Esophagus mucosa (tissue), 1 donor: Measurements from ENCODE around the gene SCGB1D4. TPM values are rescaled to one million over a fixed set of nuclear protein-coding genes. Genes with fewer than 3 reads are reported as not detected.
"Not testable (repeated sequence)": the region's sequence is repeated elsewhere in the genome, so short reads cannot be mapped to it uniquely, and the experiment has no call there.

Source experiments
- ATAC-seq: fragments of 200-7000 bp; cut with Tn5 transposase; one replicate; pipeline ENCODE4 v1.9.1; 2020
- total RNA-seq: library from RNA; stranded (reverse); gene quantifications from one replicate; pipeline ENCODE4 v1.2.4, GENCODE V29; 2023
- donor health status: DM: yes; HTN: yes; CAD: no.

The SCGB1D4 gene, protein sequence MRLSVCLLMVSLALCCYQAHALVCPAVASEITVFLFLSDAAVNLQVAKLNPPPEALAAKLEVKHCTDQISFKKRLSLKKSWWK
- total RNA-seq, result not detected

DNA sequence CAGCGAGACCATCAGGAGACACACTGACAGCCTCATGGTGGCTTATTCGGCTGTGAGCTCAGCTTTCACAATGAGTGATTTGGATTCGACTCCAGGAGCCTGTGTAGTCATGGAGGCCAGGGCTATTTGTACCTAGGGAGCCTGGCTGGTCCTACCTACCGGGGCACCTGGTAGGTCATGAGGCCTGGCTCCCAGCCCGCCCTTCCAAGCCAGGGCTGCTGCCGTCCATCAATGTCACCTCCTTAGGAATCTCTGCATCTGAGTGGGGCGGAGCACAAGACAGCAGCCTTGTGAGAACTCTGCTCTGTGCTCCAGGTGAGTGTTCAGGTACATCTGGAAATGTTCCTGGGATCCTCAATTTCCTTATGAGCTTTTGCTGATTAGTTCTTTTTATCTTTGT lies at the start of gene SCGB1D4:
TSS of gene SCGB1D4 (minus strand) at position 101 of the 400 bp plus-strand sequence. CDS start at position 36, 65 bp downstream.
- no peak for ATAC-seq

DNA sequence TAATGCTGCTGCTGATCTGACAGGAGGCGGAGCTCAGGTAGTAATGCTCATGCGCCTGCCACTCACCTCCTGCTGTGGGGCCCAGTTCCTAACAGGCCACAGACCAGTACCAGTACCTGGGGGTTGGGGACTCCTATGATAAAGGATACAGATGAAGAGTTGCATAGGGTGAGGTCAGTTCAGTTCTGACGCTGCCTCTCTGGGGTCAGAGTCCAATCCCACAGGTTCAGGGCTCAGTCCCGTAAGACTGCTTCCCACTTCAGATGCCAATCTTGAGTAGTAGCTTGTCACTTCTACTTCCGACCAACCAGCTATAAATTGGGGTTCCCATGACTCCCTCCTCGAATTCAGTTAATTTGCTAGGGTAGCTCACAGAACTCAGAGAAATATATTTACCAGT lies 47.0 kb upstream of the SCGB1D4 start:
- no peak for ATAC-seq

DNA sequence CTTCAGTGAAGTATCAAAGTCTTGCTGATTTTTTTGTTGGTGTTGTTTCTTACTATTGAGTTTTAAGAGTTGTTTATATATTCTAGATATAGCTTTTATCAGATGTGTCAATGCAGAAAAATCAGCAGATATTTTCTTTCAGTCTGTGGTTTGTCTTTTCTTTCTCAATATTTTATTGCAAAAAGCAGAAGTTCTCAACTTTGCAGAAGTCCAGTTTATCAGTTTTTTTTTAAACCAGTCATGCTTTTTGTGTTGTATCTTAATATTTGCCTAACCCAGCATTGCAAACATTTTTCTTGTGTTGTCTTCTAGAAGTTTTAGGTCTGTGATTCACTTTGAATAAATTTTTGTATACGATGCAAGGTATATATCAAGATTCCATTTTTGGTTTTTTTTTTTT lies 45.3 kb upstream of the SCGB1D4 start:
- ATAC-seq, result no peak

DNA sequence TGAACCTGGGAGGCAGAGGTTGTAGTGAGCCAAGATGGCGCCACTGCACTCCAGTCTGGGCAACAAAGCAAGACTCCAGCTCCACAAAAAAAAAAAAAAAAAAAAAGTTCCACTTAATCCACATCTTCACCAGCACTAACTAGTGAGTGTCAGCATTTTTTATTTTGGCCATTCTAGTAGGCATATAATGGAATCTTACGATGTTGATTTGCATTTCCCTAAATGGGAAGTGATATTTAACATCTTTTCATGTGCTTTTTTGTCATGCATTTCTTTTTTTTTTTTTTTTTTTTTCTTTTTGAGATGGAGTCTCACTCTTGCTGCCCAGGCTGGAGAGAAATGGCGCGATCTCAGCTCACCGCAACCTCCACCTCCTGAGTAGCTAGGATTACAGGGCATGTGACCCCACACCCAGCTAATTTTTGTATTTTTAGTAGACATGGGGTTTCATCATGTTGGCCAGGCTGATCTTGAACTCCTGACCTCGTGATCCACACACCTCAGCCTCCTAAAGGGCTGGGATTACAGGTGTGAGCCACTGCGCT lies 44.8 kb upstream of the SCGB1D4 start:
- ATAC-seq, result not testable (repeated sequence)

DNA sequence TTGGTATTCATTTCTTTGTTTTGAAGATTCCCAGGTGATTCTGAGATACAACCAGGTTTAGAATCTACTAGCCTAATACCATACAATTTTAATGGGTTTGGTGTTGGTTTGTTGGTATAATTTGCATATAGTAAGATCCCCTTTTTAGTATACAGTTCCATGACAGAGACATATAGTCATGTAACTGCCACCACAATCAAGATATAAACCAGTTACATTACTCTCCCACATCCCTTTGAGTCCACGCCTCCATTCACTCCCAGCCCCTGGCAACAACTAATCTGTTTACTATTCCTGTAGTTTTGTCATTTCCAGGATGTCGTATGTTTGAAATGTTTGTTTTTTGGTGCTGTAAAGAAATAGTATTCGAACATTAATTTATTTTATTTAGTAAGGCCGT lies 42.7 kb upstream of the SCGB1D4 start:
- ATAC-seq, result no peak

DNA sequence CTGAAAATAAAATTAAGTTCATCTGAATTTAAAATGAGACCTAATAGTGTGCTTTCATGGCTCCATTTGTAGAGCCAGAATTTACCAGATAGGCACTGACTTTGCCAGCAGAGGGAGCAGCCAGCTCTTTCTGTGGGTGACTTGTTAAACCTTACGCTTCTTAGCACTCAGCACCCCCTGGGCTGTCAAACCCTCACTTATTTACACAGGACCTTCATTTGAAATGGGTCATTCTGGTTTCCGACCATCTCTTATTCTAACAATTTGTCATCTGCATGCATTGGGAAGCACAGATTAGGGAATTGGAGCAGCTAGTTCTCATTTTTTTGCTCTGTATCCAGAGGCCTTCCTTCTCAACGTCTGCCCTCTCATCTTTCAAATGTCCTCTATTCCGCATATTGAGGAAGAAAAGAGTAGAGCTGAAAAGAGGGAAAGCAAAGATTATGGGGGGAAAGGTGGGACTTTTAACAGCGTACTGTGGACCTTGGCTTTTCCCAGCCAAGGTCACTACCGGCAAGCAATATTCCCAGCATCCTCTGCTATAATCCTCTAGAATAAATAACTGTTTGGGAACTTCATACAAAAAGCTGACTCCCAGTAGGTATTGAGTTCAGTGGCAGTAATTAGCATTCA lies 41.5 kb upstream of the SCGB1D4 start:
- ATAC-seq, result peak; percentile 49

DNA sequence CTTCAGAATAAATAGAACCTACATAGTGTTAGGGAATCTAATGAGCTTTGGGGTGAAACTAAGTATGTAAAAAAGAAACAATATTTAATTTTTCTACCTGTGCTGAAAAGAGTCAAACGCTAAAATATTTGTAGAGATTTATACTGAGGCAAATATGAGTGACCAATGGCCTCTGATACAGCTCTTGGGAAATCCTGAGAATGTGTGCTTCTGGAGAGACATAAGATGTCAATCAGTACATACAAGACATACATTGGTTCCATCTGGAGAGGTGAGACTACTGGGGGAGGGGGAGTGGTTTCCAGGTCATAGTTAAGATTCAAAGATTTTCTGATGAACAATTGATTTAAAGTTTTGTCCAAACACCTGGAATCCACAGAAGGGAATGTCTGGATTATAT lies 39.3 kb upstream of the SCGB1D4 start:
- ATAC-seq, result no peak

DNA sequence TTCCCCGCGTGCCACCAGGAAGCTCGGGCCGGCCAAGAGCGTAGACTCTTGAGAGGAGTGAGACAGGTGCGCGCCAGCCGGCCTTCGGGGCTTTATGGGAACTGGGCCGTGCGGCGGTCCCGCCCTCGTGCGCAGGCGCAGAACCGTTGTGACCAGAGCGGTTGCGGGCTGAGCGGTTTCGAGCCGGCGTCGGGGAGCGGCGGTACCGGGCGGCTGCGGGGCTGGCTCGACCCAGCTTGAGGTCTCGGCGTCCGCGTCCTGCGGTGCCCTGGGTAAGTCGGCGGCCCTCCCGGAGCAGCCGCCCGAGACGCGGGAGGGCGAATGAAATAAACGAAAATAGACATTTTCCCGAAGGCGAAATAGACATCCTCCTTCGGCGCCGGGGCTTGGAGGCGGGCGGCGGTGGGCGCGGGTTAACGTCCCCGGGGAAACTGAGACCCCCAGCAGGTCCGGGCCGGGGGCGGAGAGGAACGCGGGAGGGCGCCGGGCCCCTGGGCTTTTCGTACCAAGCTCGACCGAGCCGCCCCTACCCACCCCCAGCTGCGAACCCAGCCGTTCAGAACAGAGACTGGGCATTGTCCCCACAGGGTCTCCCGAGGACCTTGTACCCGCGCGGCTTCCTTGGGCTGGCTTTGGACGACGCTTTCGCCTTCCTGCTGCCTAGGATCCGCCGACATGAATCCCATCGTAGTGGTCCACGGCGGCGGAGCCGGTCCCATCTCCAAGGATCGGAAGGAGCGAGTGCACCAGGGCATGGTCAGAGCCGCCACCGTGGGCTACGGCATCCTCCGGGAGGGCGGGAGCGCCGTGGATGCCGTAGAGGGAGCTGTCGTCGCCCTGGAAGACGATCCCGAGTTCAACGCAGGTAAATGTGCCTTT lies 38.7 kb upstream of the SCGB1D4 start, which contains the start of gene ASRGL1:
TSS of gene ASRGL1 (plus strand) at position 146 of the 879 bp plus-strand sequence. CDS start at position 676, 530 bp downstream.
- ATAC-seq, result peak; percentile 80

DNA sequence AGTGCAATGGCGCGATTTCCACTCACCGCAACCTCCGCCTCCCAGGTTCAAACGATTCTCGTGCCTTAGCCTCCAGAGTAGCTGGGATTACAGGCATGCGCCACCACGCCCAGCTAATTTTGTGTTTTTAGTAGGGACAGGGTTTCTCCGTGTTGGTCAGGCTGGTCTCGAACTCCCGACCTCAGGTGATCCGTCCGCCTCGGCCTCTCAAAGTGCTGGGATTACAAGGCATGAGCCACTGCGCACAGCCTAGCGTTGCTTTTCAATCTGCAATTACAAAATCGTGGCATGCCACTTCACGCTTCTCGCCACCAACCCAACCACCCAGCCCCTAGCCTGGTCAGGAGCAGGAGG lies 38.1 kb upstream of the SCGB1D4 start:
- ATAC-seq, result not testable (repeated sequence)

DNA sequence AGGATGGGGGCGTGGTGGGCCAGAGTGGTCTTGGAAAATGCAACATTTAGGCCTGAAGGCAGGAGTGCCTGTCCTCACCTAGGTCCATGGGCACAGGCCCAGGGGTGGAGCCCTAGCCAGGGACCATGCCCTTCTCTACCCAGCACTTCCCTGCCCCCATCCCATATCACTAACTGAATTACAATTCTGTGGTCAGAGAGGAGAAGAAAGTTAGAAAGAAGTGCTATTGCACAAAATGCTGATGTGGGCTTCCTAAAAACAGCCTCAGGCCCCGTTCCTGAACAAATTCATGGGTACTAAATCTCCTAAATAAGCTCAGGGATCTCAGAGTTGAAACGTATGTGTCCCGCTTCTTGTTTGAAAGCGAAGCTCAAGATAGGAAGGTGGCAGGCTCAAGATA lies 34.9 kb upstream of the SCGB1D4 start:
- no peak for ATAC-seq

DNA sequence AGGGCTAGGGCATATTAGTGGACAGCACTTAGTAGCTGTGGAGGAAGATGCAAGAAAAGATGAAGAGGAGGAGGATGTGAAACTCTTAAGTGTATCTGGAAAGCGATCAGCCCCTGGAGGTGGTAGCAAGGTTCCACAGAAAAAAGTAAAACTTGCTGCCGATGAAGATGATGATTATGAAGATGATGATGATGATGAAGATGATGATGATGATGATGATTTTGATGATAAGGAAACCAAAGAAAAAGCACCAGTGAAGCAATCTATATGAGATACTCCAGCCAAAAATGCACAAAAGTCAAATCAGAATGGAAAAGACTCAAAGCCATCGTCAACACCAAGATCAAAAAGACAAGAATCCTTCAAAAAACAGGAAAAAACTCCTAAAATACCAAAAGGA lies 32.4 kb upstream of the SCGB1D4 start:
- not testable (repeated sequence) for ATAC-seq

DNA sequence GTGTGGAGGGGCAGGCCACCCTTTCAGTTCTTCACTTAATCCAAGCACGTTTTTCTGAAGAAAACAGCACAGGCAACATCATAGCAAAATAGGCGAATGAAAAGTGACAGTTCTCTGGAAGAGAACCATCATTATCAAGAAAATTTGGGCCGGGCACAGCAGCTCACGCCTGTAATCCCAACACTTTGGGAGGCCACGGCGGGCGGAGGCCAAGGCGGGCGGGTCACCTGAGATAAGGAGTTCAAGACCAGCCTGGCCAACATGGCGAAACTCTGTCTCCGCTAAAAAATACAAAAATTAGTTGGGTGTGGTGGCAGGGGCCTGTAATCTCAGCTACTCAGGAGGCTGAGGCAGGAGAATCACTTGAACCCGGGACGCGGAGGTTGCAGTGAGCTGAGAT lies 28.7 kb upstream of the SCGB1D4 start:
- not testable (repeated sequence) for ATAC-seq

DNA sequence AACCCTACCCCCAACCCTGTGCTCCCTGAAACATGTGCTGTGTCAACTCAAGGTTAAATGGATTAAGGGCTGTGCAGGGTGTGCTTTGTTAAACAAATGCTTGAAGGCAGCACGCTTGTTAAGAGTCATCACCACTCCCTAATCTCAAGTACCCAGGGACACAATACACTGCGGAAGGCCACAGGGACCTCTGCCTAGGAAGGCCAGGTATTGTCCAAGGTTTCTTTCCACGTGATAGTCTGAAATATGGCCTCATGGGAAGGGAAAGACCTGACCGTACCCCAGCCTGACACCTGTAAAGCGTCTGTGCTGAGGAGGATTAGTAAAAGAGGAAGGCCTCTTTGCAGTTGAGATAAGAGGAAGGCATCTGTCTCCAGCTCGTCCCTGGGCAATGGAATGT lies 27.8 kb upstream of the SCGB1D4 start:
- ATAC-seq, result not testable (repeated sequence)

DNA sequence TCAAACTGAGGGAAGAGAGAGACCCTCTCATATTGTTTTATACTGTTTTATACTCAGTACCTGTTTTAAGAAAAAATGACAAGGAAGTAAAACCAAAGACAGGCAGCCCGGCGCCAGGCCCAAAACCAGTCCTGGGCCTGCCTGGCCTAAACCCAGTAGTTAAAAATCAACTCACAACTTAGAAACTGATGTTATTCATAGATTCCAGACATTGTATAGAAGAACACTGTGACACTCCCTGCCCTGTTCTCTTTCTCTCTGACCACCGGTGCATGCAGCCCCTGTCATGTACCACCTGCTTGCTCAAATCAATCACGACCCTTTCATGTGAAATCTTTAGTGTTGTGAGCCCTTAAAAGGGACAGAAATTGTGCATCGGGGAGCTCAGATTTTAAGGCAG lies 26.9 kb upstream of the SCGB1D4 start:
- ATAC-seq, result not testable (repeated sequence)

DNA sequence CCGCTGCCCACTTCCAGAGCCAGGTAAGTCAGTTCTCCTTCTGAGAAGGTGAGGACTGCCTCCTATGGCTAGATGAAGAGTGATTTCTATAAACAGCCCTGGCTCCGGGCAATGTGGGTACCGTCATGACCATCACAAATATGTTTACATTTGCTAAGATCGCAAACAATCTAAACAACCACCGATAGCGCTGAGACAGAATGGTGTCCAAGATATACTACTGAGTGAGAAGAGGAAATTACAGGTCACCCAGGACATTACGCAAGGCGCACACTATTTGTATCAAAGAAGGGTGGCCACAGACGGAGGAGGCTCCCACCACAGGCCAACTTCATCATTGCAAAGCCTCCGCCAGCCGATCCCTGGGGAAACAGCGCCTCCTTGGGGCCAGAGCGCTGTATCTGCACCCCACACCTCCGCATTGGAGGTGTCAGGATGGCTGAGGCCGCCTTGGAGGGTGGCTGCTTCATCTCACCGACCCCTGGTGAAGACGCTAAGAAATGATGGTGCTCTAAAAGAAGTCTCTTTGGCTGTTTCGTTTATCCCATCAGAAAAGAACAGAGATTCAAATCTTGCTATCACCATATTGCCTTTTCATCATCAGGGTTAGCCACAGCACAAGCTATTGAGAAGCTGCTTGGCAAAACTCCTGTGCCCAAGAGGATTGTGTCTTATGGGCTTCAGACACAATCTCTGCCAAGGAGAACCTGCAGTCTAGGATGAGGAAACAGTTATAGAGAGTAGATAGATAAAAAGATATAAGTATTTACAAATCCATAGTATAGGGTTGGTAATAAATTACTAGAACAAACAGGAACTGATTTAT lies 26.1 kb upstream of the SCGB1D4 start:
- peak; percentile 62 for ATAC-seq

DNA sequence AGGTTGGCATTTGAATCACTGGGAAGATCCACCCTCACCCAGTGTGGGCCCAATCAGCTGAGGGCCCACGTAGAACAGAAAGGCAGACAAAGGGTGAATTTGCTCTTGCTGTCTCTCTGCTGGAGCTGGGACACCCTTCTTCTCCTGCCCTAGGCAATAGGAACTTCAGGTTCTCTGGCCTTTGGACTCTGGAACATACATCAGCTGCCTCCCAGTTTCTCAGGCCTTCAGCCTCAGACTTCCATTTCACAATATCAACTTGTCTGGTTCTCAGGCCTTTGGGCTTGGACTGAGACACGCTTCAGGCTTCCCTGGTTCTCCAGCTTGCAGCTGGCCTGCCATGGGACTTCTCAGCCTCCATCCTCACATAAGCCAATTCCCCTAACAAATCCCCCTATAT lies 23.6 kb upstream of the SCGB1D4 start:
- ATAC-seq, result no peak

DNA sequence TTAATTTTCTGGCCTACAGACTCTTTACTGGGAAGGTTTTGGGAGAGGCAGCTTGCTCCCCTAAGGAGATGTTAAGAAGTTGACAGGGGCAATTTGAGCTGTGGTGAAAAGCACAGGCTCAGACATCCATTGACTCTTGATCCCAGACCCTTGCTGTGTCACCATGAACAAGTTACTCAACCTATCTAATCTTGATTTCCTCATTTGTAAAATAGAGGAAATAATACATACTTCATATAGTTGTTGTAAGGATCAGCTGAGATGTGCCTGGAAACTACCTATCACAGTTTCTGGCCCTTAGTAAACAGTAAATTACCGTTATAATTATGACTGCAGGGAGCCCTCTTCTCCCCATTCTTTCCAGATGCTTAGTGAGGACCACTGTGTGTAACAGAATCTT lies 16.6 kb upstream of the SCGB1D4 start:
- ATAC-seq, result no peak

DNA sequence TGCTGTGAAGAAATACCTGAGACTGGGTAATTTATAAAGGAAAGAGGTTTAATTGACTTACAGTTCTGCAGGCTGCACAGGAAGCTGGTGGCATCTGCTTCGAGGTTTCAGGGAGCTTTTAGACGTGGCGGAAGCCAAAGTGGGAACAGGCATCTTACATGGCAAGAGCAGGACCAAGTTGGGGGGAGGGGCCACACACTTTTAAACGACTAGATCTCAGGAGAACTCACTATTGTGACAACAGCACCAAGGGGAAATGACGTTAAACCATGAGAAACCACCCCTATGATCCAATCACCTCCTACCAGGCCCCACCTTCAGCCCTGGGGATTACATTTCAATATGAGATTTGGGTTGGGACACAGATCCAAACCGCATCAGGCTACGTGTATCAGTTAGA lies 11.1 kb upstream of the SCGB1D4 start:
- ATAC-seq, result no peak

DNA sequence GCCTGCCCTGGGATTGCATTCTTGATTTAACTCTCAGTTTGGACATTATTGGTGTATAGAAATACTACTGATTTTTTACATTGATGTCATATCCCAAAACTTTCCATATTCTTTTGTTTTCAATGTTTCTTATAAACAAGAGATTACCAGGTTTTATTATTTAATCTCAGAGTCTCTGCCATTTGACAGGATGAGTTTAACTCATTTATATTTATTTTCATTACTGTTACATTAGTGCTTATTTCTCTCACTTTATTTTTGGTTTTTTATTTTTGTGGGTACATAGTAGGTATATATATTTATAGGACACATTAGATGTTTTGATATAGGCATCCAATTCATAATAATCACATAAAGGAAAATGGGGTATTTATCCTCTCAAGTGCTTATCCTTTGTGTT lies 9.1 kb upstream of the SCGB1D4 start:
- no peak for ATAC-seq

DNA sequence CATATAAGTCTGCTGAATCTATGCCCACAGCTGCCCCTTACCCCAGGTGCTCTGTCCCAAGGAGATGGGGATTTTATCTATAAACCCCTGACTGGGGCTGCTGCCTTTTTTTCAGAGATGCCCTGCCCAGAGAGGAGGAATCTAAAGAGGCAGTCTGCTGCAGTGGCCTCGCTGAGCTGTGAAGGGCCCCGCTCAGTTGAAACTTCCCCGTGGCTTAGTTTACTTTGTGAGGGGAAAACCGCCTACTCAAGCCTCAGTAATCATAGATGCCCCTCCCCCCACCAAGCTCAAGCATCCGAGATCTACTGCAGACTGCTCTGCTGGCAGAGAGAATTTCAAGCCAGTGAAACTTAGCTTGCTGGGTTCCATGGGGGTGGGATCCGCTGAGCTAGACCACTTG lies 7.4 kb upstream of the SCGB1D4 start:
- no peak for ATAC-seq

DNA sequence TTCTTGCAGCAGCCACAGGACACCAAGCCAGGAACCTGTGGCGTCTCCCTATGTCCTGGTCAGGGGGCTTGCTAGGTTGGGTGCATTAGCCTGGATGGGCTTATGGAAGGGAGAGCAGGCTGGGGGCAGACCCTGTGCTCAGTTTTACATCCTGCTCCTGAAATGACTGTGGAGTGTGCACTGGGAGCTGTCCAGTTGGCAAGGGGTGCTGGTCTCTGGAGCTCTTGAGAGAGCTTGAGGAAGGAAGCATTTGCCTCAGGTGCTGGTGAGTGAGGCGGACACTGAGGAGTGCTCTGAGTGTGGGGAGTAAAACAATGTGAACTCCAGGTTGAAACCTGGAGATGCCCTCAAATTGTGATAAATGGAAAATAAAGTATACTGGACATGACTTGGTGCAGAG lies 3.4 kb downstream of the SCGB1D4 start:
- ATAC-seq, result peak; percentile 51

DNA sequence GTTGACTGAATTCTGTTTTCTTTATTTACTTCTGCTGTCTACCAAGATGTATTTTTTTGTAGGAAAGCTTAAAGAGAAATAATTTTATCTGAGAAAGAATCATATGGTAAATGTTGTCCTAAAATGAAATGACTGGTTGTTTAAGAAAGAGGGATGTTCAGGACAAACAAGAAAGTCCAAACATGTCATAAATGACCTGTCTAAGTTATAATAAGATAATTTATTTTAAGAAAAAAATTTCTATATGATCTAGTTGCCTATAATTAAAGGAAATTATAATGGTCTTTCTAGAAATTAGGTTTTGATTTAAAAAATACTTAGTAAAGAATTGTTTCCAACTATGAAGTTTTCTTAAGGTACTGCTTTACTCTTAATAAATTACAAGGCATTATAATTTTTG lies 18.4 kb downstream of the SCGB1D4 start:
- no peak for ATAC-seq
